Muscle layer of duodenum (tissue), 2 donors: ENCODE results near the gene ZNF205.
"Not testable (repeated sequence)": the region's sequence is repeated elsewhere in the genome, so short reads cannot be mapped to it uniquely, and the experiment has no call there.

Experiments used
- H3K27ac ChIP-seq: one replicate; pipeline ENCODE4 v1.7.0; 2013; ENCODE audit warnings: mild to moderate bottlenecking, low read length
- H3K27me3 ChIP-seq: one replicate; pipeline ENCODE4 v1.7.0; 2013; ENCODE audit warnings: low read depth, mild to moderate bottlenecking, control low read depth, low read length
- H3K36me3 ChIP-seq, 2 donors: one replicate each; pipeline ENCODE4 v1.7.0; 2013; ENCODE audit warnings: low read length in 2 of 2, control low read depth in 1 of 2, mild to moderate bottlenecking in 1 of 2; ENCODE audit not compliant: insufficient read depth in 2 of 2, control insufficient read depth in 1 of 2
- H3K4me1 ChIP-seq, 2 donors: one replicate each; pipeline ENCODE4 v1.7.0; 2013; ENCODE audit warnings: low read length in 2 of 2, mild to moderate bottlenecking in 2 of 2, control low read depth in 1 of 2, moderate library complexity in 1 of 2; ENCODE audit not compliant: insufficient read depth in 2 of 2, control insufficient read depth in 1 of 2
- H3K4me3 ChIP-seq, 2 donors: one replicate each; pipeline ENCODE4 v1.7.0; 2013; ENCODE audit warnings: low read length in 2 of 2, low read depth in 1 of 2, mild to moderate bottlenecking in 1 of 2
- H3K9me3 ChIP-seq, 2 donors: one replicate each; pipeline ENCODE4 v1.7.0; 2013; ENCODE audit warnings: low read length in 2 of 2, control low read depth in 1 of 2, mild to moderate bottlenecking in 1 of 2; ENCODE audit not compliant: control insufficient read depth in 1 of 2
- donor health status: healthy.

The ZNF205 gene

GRCh38 chr16:3138823-3139426 is 26.5 kb downstream of the ZNF205 start:
- H3K27me3 ChIP-seq, result no peaks in the 10 kb centered on the region
- H3K36me3 ChIP-seq, result peaks cover 0 to 50% of the 10 kb centered on the region in 2 donors
- H3K27ac ChIP-seq, result no peak overlapping the region
- no peak overlapping the region for H3K4me3 ChIP-seq
- H3K9me3 ChIP-seq, result no peaks in the 10 kb centered on the region
- H3K4me1 ChIP-seq, result peaks cover 4 to 10% of the 10 kb centered on the region in 2 donors

DNA sequence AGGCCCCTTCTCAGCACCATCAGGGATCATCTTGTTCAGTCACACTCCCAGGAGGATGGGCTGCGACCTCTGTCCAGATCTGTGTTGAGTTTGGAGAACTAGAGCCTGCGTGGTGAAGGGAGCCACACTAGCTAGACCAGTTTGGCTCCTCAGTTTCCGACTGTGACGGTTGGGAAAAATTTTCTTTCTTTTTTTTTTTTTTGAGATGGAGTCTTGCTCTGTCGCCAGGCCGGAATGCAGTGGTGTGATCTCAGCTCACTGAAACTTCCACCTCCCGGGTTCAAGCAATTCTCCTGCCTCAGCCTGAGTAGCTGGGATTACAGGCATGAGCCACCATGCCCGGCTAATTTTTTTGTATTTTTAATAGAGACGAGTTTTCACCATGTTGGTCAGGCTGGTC is 27.2 kb downstream of the ZNF205 start:
- not testable (repeated sequence) for H3K27me3 ChIP-seq, H3K9me3 ChIP-seq, H3K4me1 ChIP-seq, H3K27ac ChIP-seq, H3K4me3 ChIP-seq
- peaks cover 0 to 50% of the 10 kb centered on the region in 2 donors for H3K36me3 ChIP-seq

GRCh38 chr16:3140603-3141427 is 28.4 kb downstream of the ZNF205 start:
- Histone ChIP-seq H3K27ac (no peak overlapping the region), H3K9me3 (no peaks in the 10 kb centered on the region), H3K4me1 (peaks cover 4 to 5% of the 10 kb centered on the region in 2 donors), H3K27me3 (no peaks in the 10 kb centered on the region), H3K36me3 (peaks cover 0 to 50% of the 10 kb centered on the region in 2 donors), H3K4me3 (no peak overlapping the region)

DNA sequence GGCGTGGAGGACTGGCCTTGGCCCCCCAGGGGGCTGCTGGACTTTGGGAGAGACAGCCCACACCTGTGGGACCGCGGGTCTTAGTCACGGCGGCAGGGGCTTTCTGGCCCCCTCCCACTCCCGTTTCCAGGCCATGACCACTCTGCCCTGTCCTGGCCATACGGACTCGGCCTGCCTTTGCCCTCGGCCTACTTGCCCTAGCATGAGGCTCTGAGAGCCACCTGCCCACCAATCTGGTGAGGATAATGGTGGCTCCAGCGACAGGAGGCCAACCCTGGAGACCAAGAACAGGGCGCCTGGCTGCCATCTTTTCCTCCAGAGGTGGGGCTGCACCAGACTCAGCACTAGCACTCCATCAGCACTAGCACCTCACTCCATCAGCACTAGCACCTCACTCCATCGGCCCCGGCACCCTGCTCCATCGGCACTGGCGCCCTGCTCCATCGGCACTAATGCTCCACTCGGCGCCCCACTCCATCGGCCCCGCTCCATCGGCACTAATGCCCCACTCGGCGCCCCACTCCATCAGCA is 29.5 kb downstream of the ZNF205 start:
- no peaks in the 10 kb centered on the region for H3K4me1 ChIP-seq
- no peak overlapping the region for H3K4me3 ChIP-seq
- H3K27me3 ChIP-seq, result no peaks in the 10 kb centered on the region
- H3K9me3 ChIP-seq, result no peaks in the 10 kb centered on the region
- peaks cover 0 to 50% of the 10 kb centered on the region in 2 donors for H3K36me3 ChIP-seq
- no peak overlapping the region for H3K27ac ChIP-seq

DNA sequence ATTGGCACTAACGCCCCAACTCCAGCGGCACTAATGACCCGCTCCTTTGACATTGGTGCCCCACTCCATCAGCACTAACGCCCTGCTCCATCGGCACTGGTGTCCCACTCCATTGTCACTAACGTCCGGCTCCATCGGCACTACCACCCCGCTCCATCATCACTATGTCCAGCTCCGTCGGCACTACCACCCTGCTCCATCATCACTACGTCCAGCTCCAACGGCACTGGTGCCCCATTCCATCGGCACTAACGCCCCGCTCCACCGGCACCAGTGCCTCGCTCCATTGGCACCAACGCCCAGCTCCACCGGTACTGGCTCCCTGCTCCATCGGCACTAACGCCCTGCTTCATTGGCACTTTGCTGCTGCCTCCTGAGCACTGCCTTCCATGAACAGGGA is 29.9 kb downstream of the ZNF205 start:
- no peak overlapping the region for H3K27ac ChIP-seq
- no peak overlapping the region for H3K4me3 ChIP-seq
- no peaks in the 10 kb centered on the region for H3K27me3 ChIP-seq
- H3K4me1 ChIP-seq, result no peaks in the 10 kb centered on the region
- H3K9me3 ChIP-seq, result no peaks in the 10 kb centered on the region
- H3K36me3 ChIP-seq, result peaks cover 0 to 50% of the 10 kb centered on the region in 2 donors

DNA sequence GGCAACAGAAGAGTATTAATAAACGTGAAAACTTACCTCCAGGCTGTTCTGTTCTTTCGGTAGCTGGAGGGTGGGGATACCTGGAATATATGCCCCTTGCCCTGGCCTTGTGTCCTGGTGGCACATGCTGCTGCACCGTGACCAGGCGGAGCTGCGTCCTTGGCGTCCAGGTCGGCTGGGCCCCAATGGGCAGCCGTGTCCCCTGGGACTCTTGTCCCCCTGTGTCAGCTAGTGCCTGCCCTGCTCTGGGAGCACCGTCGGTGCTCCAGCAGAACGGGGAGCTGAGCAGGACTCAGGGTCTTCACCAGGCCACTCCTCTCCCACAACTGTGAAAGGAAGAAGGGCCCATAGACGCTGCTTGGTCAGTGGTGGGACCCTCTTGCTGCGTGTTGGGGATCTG is 30.4 kb downstream of the ZNF205 start:
- H3K4me3 ChIP-seq, result no peak overlapping the region
- no peaks in the 10 kb centered on the region for H3K4me1 ChIP-seq
- H3K27ac ChIP-seq, result no peak overlapping the region
- H3K27me3 ChIP-seq, result no peaks in the 10 kb centered on the region
- H3K36me3 ChIP-seq, result peaks cover 0 to 49% of the 10 kb centered on the region in 2 donors
- no peaks in the 10 kb centered on the region for H3K9me3 ChIP-seq

- Histone ChIP-seq H3K36me3 (peaks cover 0 to 45% of the 10 kb centered on the region in 2 donors), H3K4me3 (no peak overlapping the region), H3K27me3 (no peaks in the 10 kb centered on the region), H3K4me1 (no peaks in the 10 kb centered on the region), H3K27ac (no peak overlapping the region), H3K9me3 (no peaks in the 10 kb centered on the region)
Observed at GRCh38 chr16:3143189-3143588, 30.8 kb downstream of the ZNF205 start.

GRCh38 chr16:3143598-3144320 is 31.4 kb downstream of the ZNF205 start:
- Histone ChIP-seq H3K27ac (no peak overlapping the region), H3K4me3 (no peak overlapping the region), H3K36me3 (peaks cover 0 to 40% of the 10 kb centered on the region in 2 donors), H3K9me3 (no peaks in the 10 kb centered on the region), H3K27me3 (no peaks in the 10 kb centered on the region), H3K4me1 (no peaks in the 10 kb centered on the region)

DNA sequence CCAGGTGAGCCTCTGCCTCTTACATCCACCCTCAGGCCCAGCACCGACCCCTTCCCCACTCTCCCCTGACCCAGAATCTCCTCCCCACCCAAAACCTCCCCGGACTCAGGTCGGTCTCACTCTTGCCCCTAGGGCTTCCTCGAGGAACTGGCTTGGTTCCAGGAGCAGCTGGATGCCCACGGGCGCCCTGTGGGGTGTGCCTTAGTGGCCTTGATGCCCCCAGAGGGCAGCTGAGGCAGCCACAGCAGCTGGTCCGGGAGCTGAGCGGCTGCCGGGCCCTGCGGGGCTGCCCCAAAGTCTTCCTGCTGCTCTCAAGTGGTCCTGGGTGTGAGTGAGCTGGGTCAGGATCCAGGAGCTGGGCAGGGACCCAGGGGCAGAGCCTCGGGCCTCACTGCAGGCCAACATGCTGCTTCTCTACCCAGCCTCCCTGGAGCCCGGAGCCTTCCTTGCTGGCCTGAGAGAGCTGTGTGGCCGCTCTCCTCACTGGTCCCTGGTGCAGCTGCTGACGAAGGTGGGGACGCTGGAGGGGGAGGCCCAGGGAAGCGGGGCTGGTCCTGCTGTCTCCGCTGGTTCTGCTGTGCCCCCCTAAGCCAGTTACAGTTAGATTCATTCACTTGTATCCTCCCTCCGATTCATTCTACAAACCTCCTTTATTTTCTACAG is 32.1 kb downstream of the ZNF205 start:
- Histone ChIP-seq H3K4me1 (peaks cover 1 to 5% of the 10 kb centered on the region in 2 donors), H3K4me3 (no peak overlapping the region), H3K27ac (no peak overlapping the region)

DNA sequence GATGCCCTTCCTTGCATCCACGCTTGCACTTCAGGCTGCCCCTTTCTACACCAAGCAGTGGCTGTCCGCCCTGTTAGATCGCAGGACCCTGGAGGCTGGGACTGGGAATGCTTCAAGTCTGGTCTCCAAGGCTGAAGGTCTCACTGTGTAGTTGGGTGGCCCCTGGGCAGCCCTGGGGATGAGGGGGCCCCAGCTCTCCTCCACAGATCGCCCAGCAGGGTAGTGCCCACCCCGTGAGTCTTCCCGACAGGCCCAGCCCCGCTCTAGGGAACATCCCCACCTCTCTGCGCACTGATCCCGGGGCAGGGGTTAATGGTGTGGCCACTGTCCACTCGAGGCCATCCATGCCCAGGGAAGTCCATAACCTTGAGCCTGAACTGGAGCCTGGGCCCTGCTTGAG is 32.8 kb downstream of the ZNF205 start:
- H3K4me1 ChIP-seq, result peaks cover 2 to 7% of the 10 kb centered on the region in 2 donors
- peaks cover 0 to 31% of the 10 kb centered on the region in 2 donors for H3K36me3 ChIP-seq
- H3K27me3 ChIP-seq, result no peaks in the 10 kb centered on the region
- H3K9me3 ChIP-seq, result no peaks in the 10 kb centered on the region
- H3K27ac ChIP-seq, result no peak overlapping the region
- no peak overlapping the region for H3K4me3 ChIP-seq

More for the DNA sequence above, 32.1 kb downstream of the ZNF205 start:
- H3K9me3 ChIP-seq, result no peaks in the 10 kb centered on the region
- H3K36me3 ChIP-seq, result peaks cover 0 to 33% of the 10 kb centered on the region in 2 donors
- no peaks in the 10 kb centered on the region for H3K27me3 ChIP-seq

GRCh38 chr16:3145660-3146059 is 33.3 kb downstream of the ZNF205 start:
- Histone ChIP-seq H3K4me1 (peaks cover 2 to 7% of the 10 kb centered on the region in 2 donors), H3K4me3 (no peak overlapping the region), H3K9me3 (no peaks in the 10 kb centered on the region), H3K36me3 (peaks cover 0 to 26% of the 10 kb centered on the region in 2 donors), H3K27me3 (no peaks in the 10 kb centered on the region), H3K27ac (no peak overlapping the region)
